ENCODE results near the gene EDIL3. TPM values are rescaled to one million over a fixed set of nuclear protein-coding genes. Genes with fewer than 3 reads are reported as not detected.

EDIL3 gene
- total and polyA plus RNA-seq, 9 of the 15 experiments (the other 6 are each of a cell fraction or from before 2014, with no cell fraction given): 0.09 TPM; not detected in 8

- TF ChIP-seq KLF16 (IDR thresholded peaks at IDR 0.05) (no peak), ZFP1 (CRISPR knock-in tag; IDR thresholded peaks at IDR 0.05) (no peak), CBX5 (IDR thresholded peaks at IDR 0.05; ENCODE audit: borderline replicate concordance, low read depth) (no peak)
These were observed 271.2 kb downstream of the EDIL3 start (continued) for GRCh38 chr5:84113246-84114105.

DNA sequence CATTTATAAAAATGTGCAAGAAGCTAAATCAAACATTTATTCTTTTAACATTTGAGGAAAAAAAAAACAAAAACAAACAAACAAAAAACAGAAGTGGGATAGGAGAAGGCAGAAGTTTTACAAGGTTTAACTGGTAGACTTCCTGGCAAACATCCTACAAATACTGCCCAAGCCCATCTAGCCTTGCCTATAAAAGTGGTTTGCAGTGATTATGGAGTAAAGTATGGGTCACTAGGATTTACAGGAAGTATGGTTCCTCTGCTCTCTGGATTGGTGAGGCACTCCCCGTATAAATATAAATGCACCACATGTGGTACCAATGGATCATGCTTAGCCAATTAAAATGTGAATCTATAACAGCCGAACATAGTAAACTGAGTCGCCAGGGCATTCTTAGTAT is 291.9 kb downstream of the EDIL3 start:
- 0% methylated on average over 3 of the region's 3 CpGs for WGBS (ENCODE audit: insufficient coverage, low coverage, missing lambda C conversion rate)
- H4K20me1 ChIP-seq (replicated peaks; ENCODE audit: control insufficient read depth, insufficient read depth, low read length): no peaks in the 10 kb centered on the region

More for the DNA sequence above, 291.9 kb downstream of the EDIL3 start:
- Histone ChIP-seq H3K4me2 (ENCODE audit: insufficient read depth, low read length) (no peak overlapping the region), H3K4me3 (no peak overlapping the region), H3K36me3 (ENCODE audit: control insufficient read depth, insufficient read depth, low read length) (no peaks in the 10 kb centered on the region), H3K9me3 (replicated peaks; ENCODE audit: control insufficient read depth, insufficient read depth, low read depth, low read length) (no peaks in the 10 kb centered on the region), H3K9ac (ENCODE audit: insufficient read depth in 1 of 2, low read depth in 2 of 2, low read length in 2 of 2) (no peak overlapping the region), H3K79me2 (ENCODE audit: control insufficient read depth, insufficient read depth, low read length) (no peaks in the 10 kb centered on the region), H3K27me3 (ENCODE audit: control insufficient read depth in 2 of 2, insufficient read depth in 2 of 2, low read length in 2 of 2) (no peaks in the 10 kb centered on the region), H3K4me1 (replicated peaks in 1 of 2; ENCODE audit: control insufficient read depth in 2 of 2, insufficient read depth in 2 of 2, low read length in 2 of 2) (no peaks in the 10 kb centered on the region), H2AFZ (ENCODE audit: low read depth, low read length) (no peak overlapping the region), H3K27ac (ENCODE audit: extremely low read depth, low read depth, low read length) (no peak overlapping the region), H3K9me1 (ENCODE audit: control insufficient read depth, insufficient read depth, low read length) (no peaks in the 10 kb centered on the region)
- no peak for FAIRE-seq
- POLR2A ChIA-PET: no interaction called here
- BruUV-seq (replicated peaks): no TSS peak
- in situ Hi-C loops (cut with MboI): no loop called here
- TF ChIP-seq CREB1 (IDR thresholded peaks at IDR 0.05) (no peak), CREB1 (CRISPR knock-in tag; IDR thresholded peaks at IDR 0.05) (no peak), KLF6 (CRISPR knock-in tag; IDR thresholded peaks at IDR 0.05; ENCODE audit: borderline replicate concordance) (no peak), ZBTB2 (IDR thresholded peaks at IDR 0.05) (no peak), RBM34 (IDR thresholded peaks at IDR 0.05; ENCODE audit: borderline replicate concordance, insufficient read depth, low read length) (no peak), YBX1 (IDR thresholded peaks at IDR 0.05) (no peak), IRF2 (CRISPR knock-in tag; IDR thresholded peaks at IDR 0.05) (no peak), PPARD (CRISPR knock-in tag; IDR thresholded peaks at IDR 0.05) (no peak), ZNF507 (tag; conservative IDR thresholded peaks at IDR 0.05) (no peak), POLR2G (IDR thresholded peaks at IDR 0.05; ENCODE audit: low read depth, low read length) (no peak), HDGF (IDR thresholded peaks at IDR 0.05) (no peak)
- CTCF ChIA-PET (ENCODE audit: low intra/inter-chr PET ratio): no interaction called here
- no peak for DNase-seq (ENCODE audit: extremely low read depth in 1 of 4, low spot score in 3 of 4)
- intact Hi-C loops (cut with micrococcal nuclease): no loop called here
- ATAC-seq: no peak

Measured in K562 (cell line).